GM12801 (cell line): Measurements from ENCODE around the gene NTN3.

Experiments
- TF ChIP-seq, protein P1 (sequence below): IDR thresholded peaks from one replicate; pipeline ENCODE4 v1.5.1; 2011; ENCODE audit warnings: control low read depth; ENCODE audit not compliant: insufficient read length; ENCODE audit errors: extremely low read depth

NTN3 gene

DNA sequence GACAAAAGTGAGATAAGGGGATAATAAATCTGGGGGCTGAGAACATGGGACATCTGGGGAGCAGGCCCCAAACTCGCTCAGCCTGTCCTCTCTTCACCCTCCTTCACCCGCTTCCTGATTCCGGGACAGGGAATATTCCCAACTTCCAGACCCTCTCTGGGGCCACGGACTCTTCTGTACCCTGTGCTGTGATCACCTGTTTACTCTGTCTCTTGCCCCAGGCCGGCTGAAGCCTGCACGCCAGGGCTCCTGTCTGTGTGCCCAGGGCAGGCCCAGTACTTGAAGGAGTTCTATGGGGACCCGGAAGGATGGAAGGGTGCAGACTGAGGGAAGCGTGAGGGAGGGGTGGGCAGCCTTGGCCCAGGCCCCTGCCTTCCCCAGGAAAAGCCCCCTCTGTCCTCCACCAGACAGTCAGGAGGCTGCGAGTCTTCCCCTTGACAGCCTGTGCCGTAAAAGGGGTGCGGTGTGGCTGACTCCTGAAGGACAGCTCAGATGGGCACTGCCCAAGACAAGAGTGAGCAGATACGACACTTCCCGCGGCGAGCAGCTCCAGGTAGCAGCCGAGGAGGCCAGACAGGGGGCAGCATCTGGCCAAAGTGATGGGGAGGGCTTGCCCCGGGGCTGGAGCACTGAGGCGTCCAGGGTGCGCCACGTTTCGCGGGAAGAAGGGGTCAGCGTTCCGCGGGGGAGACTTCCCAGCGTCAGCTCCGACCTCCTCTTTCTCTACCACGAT lies 42.9 kb upstream of the NTN3 start:
- TF ChIP-seq, protein P1, sequence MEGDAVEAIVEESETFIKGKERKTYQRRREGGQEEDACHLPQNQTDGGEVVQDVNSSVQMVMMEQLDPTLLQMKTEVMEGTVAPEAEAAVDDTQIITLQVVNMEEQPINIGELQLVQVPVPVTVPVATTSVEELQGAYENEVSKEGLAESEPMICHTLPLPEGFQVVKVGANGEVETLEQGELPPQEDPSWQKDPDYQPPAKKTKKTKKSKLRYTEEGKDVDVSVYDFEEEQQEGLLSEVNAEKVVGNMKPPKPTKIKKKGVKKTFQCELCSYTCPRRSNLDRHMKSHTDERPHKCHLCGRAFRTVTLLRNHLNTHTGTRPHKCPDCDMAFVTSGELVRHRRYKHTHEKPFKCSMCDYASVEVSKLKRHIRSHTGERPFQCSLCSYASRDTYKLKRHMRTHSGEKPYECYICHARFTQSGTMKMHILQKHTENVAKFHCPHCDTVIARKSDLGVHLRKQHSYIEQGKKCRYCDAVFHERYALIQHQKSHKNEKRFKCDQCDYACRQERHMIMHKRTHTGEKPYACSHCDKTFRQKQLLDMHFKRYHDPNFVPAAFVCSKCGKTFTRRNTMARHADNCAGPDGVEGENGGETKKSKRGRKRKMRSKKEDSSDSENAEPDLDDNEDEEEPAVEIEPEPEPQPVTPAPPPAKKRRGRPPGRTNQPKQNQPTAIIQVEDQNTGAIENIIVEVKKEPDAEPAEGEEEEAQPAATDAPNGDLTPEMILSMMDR: no peak

GRCh38 chr16:2428784-2429033 lies 42.4 kb upstream of the NTN3 start:
- TF ChIP-seq, protein P1: no peak

DNA sequence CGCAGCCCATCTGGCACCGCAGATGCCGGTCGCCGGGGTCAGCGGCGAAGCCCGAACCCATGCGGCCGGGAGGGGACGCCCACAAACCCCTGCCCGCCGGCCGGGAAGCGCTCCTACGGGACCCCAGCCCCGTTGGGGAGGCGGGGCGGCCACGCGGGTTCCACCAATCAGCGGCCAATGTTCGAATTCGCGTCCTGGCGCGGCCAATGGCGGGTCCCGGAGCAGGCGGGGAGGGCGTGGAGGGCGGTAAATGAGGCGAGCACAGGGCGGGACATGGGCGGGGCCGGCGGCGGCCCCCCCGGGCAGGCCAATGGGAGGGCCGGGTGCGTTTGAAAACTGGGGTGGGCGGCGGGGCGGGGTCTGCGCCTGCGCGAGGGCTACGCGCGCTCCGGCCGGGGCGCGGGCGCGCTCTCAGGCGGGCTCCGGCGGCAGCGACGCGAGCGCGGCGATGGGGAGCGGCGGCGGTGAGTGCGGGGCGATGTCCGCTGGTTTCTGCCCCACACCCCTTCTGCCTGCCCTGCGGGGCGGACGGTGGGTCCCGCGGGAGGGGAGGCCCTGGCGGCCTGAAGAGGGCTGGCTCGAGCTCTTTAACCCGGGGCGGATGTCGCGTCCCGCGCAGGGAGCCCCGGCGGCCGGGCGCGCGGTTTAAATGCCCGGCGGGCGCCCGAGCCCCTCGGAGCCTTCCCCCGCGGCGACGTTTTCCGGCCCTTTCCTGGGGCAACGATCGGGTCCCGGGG lies 41.9 kb upstream of the NTN3 start, which contains the start of gene CCNF:
CCNF (plus strand) TSS at position 414 of the 737 bp plus-strand sequence; CDS start at position 449, 35 bp downstream.
- TF ChIP-seq, protein P1: no peak

GRCh38 chr16:2429771-2430663 lies 41.1 kb upstream of the NTN3 start:
- TF ChIP-seq, protein P1: no peak

GRCh38 chr16:2432286-2432685 lies 38.8 kb upstream of the NTN3 start:
- TF ChIP-seq, protein P1: no peak

- TF ChIP-seq, protein P1: no peak
Measured at GRCh38 chr16:2432801-2433505, 38.1 kb upstream of the NTN3 start.
